Inferior parietal cortex (tissue), 1 donor: ENCODE data around the gene MAP1LC3A.
A peak's percentile ranks its signal among the peaks of the same experiment; 100 is the strongest.
"Not testable (repeated sequence)": the region's sequence is repeated elsewhere in the genome, so short reads cannot be mapped to it uniquely, and the experiment has no call there.

ENCODE experiments used
- DNase-seq: peaks from one replicate; pipeline ENCODE4 v3.0.0-alpha.2; 2016; ENCODE audit errors: extremely low spot score

MAP1LC3A gene

GRCh38 chr20:34558320-34559218 lies at the start of gene MAP1LC3A:
Gene MAP1LC3A, plus strand, starts transcription at chr20:34558718. Its CDS starts 151 bp downstream, at chr20:34558869.
- DNase-seq: peak; percentile 82

- no peak for DNase-seq
These were observed 47.9 kb upstream of the MAP1LC3A start for GRCh38 chr20:34510575-34510974.

GRCh38 chr20:34511891-34512265 lies 46.6 kb upstream of the MAP1LC3A start:
- no peak for DNase-seq

- DNase-seq: no peak
These were observed 46.1 kb upstream of the MAP1LC3A start for GRCh38 chr20:34512266-34512954.

GRCh38 chr20:34512955-34513419 lies 45.5 kb upstream of the MAP1LC3A start:
- DNase-seq: no peak

GRCh38 chr20:34514034-34514433 lies 44.5 kb upstream of the MAP1LC3A start:
- not testable (repeated sequence) for DNase-seq

- DNase-seq: no peak
These were observed 43.5 kb upstream of the MAP1LC3A start for GRCh38 chr20:34514897-34515483.

- no peak for DNase-seq
These were observed 42.9 kb upstream of the MAP1LC3A start for GRCh38 chr20:34515484-34516246.

GRCh38 chr20:34516247-34517113 lies 42.0 kb upstream of the MAP1LC3A start, which contains the start of gene DYNLRB1:
Gene DYNLRB1, plus strand, starts transcription at chr20:34516422. Its CDS starts 37 bp downstream, at chr20:34516459.
- peak; percentile 99 for DNase-seq

GRCh38 chr20:34517114-34517505 lies 41.4 kb upstream of the MAP1LC3A start:
- no peak for DNase-seq

GRCh38 chr20:34518863-34519262 lies 39.7 kb upstream of the MAP1LC3A start:
- DNase-seq: not testable (repeated sequence)

- DNase-seq: not testable (repeated sequence)
These were observed 38.7 kb upstream of the MAP1LC3A start for GRCh38 chr20:34519841-34520240.

GRCh38 chr20:34522969-34523871 lies 35.3 kb upstream of the MAP1LC3A start:
- no peak for DNase-seq

GRCh38 chr20:34524426-34524825 lies 34.1 kb upstream of the MAP1LC3A start:
- DNase-seq: no peak

GRCh38 chr20:34525342-34525708 lies 33.2 kb upstream of the MAP1LC3A start:
- no peak for DNase-seq

- DNase-seq: no peak
These were observed 32.7 kb upstream of the MAP1LC3A start for GRCh38 chr20:34525709-34526416.

GRCh38 chr20:34526466-34526865 lies 32.1 kb upstream of the MAP1LC3A start:
- DNase-seq: no peak

- DNase-seq: no peak
These were observed 31.5 kb upstream of the MAP1LC3A start for GRCh38 chr20:34527016-34527415.

GRCh38 chr20:34528921-34529297 lies 29.6 kb upstream of the MAP1LC3A start:
- DNase-seq: no peak
